A172 (cell line): Measurements from ENCODE around the gene WWOX. TPM values are rescaled to one million over a fixed set of nuclear protein-coding genes. Genes with fewer than 3 reads are reported as not detected.

ENCODE experiments used
- DNase-seq: peaks from one replicate; pipeline ENCODE4 v3.0.0-alpha.2; 2015; ENCODE audit warnings: low spot score
- total RNA-seq: library from RNA; depleted of rRNA; stranded (reverse); fragments of >200 nt; shearing (Covaris generic); gene quantifications from 2 replicates; pipeline ENCODE4 v1.2.3, GENCODE V29; 2014

The WWOX gene
- total RNA-seq, 1 experiment from 2014 or later, result 29.6 TPM

GRCh38 chr16:78608305-78608776, 508.9 kb downstream of the WWOX start:
- DNase-seq, result no peak

DNA sequence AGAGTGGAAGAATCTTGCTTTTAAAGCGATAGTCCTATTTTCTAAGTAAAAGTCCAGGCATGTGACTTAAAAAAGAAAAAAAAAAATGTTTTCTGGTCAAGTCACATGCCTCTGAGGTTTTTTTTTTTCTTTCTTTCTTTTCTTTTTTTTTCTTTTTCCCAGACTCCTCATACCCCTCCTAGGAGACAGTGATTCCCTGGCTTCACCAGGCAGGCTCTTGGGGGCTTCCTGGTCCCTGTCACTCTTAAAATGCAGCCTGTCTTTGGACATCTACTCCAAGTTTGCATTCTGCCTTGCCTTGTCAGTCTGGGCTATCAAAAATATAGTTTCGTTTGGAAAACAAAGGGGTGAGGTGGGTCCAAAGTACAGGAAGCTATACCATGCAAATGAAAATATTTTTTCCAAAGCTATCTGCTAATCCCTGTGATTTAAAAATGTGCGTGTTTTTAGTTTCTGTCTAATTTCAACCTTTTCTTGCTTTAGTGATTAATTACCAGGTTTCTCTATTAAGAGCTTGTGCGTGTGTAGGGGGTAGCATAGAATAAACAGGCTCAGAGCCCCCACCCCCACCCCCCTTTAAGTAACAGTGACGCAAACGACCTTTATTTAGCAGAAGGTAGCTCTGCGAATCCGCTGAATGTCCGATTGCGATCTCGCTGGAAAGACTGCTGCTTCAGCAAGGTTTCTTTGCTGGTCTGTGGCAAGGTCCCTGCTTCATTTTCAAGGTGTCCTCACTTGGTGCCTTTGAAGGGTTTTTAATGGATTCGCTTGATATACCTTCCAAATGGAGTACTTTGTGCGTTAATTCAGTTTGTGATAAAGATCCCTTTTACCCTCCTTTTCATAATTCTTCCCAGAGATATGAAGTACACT, 510.2 kb downstream of the WWOX start:
- DNase-seq, result no peak

- no peak for DNase-seq
Observed at GRCh38 chr16:78611318-78611717, 511.9 kb downstream of the WWOX start.

DNA sequence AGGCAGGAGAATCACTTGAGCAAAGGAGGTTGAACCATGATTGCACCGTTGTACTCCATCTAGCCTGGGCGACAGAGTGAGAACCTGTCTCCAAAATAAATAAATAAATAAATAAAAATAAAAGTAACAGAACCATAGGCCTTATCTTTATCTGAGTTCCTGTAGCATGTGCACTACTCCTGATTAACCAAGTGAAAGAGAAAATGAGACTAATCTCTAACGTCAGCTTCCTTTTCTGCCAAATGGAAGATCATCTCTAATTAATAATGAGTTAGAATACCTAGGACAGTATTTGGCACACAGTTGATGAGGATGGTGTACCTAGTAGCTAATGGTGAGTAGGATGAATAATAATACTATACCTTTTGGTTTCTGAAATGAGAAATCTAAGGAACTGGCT, 520.4 kb downstream of the WWOX start:
- no peak for DNase-seq

DNA sequence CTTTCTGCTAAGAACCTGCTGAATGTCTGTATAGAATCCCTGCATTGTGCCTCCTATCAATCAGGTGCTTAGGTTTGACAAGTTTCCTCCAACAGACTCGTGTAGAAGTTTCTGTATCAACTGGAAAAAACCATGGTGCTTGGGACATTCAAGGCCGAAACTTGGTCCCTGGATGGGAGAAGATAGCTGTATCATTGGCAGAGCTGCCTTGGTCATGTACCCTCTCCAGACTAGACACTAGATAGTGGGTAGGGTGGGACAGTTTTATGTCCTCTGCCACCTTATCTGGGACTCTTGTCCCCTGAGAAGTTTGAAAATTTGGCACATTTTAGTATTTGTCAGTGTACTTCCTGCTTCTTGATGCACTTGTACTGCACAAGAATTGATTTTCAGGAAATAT, 520.8 kb downstream of the WWOX start:
- no peak for DNase-seq

GRCh38 chr16:78623796-78624195, 524.3 kb downstream of the WWOX start:
- DNase-seq, result no peak

GRCh38 chr16:78624366-78624765, 524.9 kb downstream of the WWOX start:
- DNase-seq, result no peak

DNA sequence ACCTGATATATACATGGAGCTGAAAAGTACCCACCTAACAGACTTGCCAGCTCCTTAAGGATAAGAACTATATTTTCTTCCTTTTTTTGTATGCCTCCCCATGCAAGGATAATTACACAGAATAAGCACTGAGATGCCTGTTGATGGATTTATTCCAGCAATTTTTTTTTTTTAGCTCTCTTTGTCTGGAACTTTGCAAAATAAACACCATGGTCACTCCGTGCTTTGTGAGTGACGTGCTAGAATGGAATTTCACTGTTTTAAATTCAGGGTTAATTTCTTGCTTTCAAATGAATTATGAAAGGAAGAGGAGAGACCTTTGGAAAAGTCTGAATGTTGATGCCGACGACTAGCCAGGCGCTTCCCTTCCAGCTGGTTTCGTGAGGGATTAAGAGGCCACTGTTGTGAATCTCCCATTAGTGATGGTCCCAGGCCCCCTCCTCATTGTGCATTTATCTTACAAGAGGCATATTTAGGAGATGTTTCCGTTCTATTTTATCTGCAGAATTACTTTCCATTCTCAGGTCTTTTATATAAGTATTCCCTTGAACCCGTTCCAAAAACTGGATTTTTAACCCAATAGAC, 529.1 kb downstream of the WWOX start:
- no peak for DNase-seq

DNA sequence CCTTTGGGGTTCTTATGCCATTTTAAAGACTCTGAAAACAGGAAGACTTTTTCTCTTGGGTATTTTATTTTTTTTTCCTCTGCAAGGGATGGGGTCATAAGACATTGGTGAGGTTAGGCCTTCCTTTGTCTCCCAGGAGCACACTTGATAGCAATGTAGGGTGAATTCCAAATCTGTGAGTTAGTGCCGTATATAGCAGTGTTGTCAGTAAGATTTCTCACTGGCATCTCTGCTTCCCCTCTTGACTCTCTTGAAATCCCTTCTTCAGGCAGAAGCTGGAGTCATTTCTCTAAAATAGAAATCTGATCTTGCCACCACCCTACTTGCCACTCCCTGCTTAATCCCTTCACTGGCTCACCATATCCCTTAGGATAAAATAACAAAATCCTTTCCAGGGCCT, 529.7 kb downstream of the WWOX start:
- DNase-seq, result no peak

DNA sequence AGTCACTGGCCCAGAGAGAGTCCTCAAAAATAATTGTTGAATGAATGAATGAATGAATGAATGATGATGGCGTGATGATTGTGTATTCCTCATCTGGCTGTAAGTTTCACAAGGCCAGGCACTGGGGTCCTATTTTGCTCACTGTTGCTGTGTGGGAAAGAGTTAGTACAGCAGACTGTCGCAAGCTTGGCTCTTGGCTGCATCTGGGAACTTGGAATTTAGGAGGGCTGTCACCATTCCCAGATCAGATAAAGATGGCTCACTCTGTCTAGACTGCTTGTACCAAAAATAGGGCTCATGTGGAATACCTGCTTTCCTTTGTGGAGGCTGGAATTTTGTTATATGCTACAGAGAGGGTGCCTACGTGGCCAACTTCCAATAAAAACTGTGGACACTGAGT, 530.6 kb downstream of the WWOX start:
- DNase-seq, result no peak

GRCh38 chr16:78633551-78633950, 534.1 kb downstream of the WWOX start:
- no peak for DNase-seq

DNA sequence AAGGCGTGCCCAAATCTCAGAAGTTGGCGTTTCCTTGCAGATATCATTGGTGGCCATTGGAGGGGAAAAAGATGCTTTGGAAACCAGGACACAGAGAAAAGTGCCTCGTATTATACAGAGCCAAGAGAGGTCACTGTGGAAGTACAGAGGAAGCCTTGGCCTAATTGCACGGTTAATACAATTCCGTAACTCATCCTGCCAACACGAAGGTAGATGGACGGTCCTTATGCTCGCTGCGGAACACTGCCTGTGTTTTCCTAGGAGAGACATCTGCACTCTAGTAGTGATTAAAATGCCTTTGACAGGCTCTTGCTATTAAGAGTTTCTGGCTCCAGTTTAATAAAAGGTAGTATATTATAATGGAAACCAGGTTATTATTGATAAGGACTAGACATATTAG, 536.4 kb downstream of the WWOX start:
- no peak for DNase-seq

GRCh38 chr16:78638371-78638770, 538.9 kb downstream of the WWOX start:
- no peak for DNase-seq

DNA sequence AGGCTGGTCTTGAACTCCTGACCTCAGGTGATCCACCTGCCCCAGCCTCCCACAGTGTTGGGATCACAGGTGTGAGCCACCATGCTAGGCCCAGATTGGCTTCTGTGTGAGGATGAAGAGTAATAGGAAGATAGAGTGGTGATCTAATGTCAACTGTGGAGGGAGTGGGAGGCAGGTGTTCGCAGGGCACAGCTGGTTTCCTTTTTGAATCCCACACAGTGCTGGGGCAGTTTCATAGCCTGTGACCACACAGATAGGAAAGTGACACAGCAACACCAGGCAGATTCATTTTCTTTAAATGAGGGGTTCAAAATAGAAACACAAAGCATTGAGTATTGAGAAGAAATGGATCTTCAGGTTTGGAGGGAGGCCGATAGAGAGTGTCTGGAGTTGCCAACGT, 540.3 kb downstream of the WWOX start:
- no peak for DNase-seq

- DNase-seq, result no peak
Observed at GRCh38 chr16:78640886-78641285, 541.4 kb downstream of the WWOX start.

DNA sequence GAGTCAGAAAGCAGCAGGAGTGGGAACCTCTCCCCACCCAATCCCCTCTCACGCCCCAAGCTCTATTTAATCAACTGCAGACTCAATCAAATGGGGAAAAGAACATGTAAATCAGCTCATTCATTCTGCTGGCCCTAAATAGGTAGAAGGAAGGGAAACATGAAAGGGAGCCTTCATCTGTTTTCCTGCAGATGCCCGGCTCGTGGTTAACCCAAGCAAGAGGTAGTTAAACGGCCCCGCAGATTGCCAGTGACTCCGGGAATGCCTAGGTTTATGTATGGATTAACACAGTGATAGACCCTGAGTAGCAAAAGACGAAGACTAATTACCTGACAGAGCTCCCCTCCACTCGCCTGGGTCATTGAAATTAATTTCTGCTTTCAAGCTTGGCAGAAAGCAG, 542.0 kb downstream of the WWOX start:
- DNase-seq, result no peak

DNA sequence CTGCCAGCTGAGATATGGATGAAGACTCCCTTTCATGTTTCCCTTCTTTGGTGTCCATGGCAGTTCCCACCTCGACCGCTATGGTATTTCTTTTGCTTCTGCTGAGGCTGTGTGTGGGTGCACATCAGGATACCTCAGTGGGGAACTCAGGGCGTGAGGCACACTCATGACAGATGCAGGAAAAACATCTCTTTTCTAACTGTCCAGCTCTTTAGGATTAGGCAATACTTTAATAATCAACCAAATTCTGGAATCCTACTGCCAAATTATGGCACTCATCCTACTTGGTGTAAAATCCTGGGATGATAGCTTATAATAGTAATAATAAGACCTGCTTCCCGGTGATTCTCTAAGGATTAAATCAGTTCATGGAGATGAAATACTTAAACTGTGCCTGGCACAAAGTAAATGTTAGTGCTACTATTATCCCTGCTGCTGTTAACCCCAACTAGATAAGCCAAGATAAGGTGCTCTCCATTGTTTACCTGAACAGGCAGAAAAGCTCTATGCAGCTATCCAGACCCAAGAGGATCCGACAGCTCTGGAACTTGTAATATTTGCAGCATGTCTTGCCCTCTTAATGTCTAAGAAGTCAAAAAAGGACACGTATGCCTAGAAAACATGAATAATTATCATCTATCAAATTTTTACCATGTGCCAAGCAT, 543.3 kb downstream of the WWOX start:
- DNase-seq, result no peak

DNA sequence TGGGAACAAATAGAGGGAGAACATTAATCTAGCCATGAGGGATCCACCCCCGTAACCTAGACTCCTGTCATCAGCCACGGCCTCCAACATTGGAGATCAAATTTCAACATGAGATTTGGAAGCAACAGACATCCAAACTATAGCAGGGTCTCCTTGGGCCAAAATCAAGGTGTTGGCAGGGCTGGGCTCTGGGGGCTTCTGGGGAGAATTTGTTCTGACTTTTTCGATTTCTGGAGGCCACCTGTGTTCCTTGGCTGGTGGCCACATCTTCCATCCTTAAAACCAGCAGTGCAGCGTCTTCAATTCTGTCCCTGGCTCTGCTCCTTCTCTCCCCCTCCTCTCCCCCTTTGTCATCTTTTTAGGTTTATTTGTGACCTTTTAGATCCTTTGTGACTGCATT, 546.2 kb downstream of the WWOX start:
- no peak for DNase-seq

DNA sequence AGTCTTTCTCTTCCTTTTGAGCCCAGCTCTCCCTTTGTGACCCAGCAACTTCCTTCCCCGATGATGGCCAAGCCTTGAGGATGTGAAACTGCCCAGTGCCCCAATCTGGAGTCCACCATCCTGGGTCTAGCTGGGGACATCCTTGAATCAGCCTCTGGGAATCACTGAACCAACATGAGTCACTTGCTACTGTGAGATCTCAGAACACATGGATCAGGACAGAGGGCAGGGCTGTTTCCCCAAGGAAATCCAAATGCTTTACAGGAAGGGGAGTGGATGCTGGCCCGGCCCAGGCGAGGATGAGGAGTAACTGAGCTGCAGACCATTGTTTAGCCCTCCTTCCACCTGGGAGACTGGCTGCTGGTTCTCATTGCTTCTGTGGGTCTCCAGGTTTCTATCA, 547.6 kb downstream of the WWOX start:
- no peak for DNase-seq

GRCh38 chr16:78647491-78647890, 548.0 kb downstream of the WWOX start:
- no peak for DNase-seq

- no peak for DNase-seq
Observed at GRCh38 chr16:78648517-78648916, 549.1 kb downstream of the WWOX start.

GRCh38 chr16:78650339-78651074, 551.1 kb downstream of the WWOX start:
- no peak for DNase-seq
